Stimulated activated naive CD4-positive, alpha-beta T cell (primary cell): Measurements from ENCODE around the gene MESP2.
"Not testable (repeated sequence)": the region's sequence is repeated elsewhere in the genome, so short reads cannot be mapped to it uniquely, and the experiment has no call there.

Experiments
- DNase-seq, 6 experiments: peaks; one replicate each; lab custom pipeline; 2025; lab: John Stamatoyannopoulos, UW

MESP2 gene

GRCh38 chr15:89780601-89781000 lies 4.5 kb downstream of the MESP2 start:
- no peak for DNase-seq

GRCh38 chr15:89781055-89781454 lies 4.9 kb downstream of the MESP2 start:
- DNase-seq: no peak

- no peak for DNase-seq
These were observed 5.9 kb downstream of the MESP2 start for GRCh38 chr15:89781891-89782618.

DNA sequence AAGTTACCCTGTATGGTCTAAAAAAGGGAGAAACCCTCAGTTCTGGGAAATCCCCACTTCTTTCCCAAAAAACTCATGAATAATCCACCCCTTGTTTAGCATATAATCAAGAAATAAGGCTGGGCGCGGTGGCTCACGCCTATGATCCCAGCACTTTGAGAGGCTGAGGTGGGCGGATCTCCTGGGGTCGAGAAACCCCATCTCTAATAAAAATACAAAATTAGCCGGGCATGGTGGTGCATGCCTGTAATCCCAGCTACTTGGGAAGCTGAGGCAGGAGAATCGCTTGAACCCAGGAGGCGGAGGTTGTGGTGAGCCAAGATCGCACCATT lies 6.5 kb downstream of the MESP2 start:
- not testable (repeated sequence) for DNase-seq

DNA sequence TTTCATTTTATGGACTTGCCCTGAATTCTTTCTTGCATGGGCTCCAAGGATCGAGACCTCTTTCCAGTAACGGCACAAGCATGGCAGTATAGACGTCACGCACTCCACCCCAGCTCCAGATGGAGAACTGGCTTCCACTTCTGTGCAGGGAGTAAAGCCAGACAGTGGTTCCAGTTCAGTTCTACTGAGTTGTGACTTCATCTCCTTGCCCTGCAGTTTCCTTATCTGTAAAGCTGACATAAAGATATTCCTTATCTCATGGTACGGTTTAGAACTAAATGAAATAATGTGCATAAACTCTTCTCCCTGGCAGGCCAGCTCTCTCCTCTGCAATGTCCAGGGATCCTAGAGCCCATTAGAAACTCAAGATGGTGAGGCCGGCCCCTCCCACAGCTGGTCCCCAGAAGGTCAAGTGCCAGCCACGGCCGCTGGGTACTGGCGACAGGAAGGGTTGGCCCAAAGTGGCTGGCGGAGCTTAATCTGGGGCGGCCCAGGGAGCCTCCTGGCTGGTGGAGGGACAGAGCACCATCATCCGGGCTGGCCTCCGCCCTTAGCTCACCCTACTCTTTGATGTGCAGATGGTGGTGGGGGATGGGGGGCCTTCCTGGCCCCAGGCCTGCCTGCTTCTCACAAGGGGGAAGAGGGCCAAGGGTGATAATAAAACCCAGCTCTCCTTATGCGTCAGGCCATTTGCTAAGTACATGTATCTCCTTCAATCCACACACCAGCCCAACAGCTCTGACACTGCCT lies 7.2 kb downstream of the MESP2 start:
- no peak for DNase-seq

- DNase-seq: no peak
These were observed 7.9 kb downstream of the MESP2 start for GRCh38 chr15:89783861-89784685.

- DNase-seq: no peak
These were observed 8.5 kb downstream of the MESP2 start for GRCh38 chr15:89784686-89784960.

DNA sequence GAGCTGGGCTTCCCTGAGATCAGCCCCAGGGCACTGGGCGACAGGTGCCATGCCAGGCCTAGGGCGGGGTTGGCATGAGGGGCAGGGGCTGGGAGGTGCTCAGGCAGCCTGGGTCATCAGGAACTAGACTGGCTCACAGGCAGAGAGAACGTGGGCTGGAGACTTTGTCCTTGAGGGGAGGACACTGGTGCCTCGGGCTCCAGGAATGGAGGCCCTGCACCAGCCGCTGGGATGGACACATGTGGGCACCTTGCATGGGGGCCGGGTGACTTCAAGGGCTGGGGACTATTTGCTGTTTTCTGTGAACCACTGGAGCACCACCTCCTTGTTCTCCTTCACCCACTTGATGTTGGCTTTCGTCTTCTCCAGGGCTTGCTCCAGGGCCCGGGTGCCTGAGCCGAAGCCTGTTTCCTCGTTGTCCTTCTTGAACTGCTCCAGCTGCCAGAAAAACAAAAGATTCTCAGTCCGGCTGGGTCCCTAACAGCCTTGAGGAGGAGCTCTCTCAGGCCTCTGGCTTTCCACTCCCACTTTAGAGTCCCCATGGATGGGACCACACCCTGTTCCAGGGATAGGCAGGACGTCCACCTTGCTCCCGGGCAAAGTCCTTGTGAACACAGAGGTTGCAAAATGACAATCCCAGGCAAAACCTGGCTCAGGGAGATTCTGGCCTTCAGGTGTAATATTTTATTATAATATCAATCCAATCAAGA lies 9.1 kb downstream of the MESP2 start:
- DNase-seq: no peak

- no peak for DNase-seq
These were observed 9.6 kb downstream of the MESP2 start for GRCh38 chr15:89785774-89786140.

DNA sequence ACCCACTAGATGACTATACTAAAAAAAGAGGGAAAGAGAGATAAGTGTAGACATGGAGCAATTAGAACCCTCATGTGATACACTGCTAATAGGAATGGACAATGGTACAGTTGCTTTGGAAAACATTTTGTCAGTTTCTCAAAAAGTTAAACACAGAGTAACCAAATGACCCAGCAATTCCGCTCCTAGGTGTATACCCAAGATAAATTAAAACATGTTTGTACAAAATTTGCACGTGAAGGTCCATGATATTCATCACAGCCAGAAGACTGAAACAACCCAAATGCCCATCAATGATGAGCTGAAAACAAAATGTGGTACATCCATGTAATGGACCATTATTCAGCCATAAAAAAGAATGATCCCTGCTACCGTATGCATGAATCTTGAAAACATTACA lies 11.8 kb downstream of the MESP2 start:
- no peak for DNase-seq

DNA sequence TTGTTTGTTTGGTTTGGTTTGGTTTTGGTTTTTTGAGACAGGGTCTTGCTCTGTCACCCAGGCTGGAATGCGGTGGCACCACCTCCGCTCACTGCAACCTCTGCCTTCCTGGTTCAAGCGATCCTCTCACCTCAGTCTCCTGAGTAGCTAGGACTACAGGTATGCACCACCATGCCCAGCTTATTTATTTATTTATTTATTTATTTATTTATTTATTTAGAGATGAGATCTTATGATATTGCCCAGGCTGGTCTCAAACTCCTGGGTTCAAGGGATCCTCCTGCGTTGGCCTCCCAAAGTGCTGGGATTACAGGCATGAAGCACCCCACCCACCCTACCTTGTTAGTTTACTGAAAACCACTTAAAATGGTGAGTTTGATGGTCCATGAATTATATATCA lies 12.5 kb downstream of the MESP2 start:
- DNase-seq: not testable (repeated sequence)

GRCh38 chr15:89790206-89790605 lies 14.1 kb downstream of the MESP2 start:
- no peak for DNase-seq

GRCh38 chr15:89790661-89791060 lies 14.5 kb downstream of the MESP2 start:
- no peak for DNase-seq

GRCh38 chr15:89792106-89792805 lies 16.1 kb downstream of the MESP2 start:
- DNase-seq: no peak

- no peak for DNase-seq
These were observed 18.6 kb downstream of the MESP2 start for GRCh38 chr15:89794627-89795241.

DNA sequence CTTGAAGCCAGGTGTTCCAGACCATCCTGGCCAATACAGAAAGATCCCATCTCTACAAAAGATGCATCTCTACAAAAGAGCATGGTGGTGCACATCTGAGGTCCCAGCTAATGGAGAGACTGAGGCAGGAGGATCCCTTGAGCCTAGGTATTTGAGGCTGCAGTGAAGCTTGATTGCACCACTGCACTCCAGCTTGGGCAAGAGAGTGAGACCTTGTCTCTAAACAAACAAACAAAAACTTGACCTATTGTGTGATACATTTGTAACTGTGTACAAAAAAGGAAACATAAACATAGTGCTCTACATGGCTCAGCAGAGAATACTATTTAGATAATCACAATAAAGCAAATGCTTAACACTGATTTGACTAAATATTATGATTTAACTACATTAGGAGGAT lies 19.9 kb downstream of the MESP2 start:
- no peak for DNase-seq

GRCh38 chr15:89797678-89798201 lies 21.6 kb downstream of the MESP2 start:
- no peak for DNase-seq

DNA sequence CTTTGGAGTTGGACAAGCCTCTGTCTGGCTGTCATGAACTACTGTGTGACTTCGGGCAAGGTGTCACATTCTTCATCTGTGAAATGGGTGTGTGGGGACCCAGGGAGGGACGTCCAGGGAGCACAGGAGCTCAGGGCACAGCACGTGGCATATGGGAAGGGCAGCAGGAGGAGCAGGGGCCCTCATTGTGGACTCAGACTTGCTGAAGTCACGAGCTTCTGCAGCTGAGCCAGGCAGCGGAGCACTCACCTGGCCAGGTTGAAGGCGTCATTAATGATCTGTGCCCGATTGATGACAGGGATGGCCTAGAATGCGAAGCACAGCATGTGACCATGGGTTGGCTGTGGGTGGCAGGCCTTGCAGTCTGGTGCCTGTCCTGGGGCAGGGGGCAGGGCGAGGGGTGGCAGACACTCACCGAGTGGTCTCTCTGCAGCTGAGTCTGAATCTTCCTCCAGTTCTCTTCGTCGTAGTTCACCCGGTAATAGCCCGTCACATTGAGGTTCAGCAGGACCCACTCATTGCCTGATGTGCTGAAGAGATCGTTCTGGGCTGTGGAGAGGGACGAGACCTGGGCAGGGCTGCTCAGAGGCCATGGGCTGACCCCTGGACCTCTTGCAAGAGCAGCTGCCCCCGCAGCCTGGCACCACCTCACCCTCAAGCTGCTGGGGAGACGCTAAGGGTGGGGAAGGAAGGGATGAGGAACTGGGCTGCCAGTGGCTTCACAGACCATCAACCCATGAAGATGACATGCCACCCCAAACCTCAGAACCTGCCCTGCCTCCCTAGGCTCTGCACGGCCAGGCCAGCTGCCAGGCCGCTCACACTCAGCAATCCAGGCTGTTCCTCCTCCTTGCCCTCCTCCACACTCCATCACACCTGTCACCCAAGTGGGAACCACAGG lies 23.1 kb downstream of the MESP2 start:
- no peak for DNase-seq

GRCh38 chr15:89799918-89800498 lies 23.9 kb downstream of the MESP2 start:
- no peak for DNase-seq
